CD8-positive, alpha-beta memory T cell (primary cell): Measurements from ENCODE around the gene METTL1. TPM values are rescaled to one million over a fixed set of nuclear protein-coding genes. Genes with fewer than 3 reads are reported as not detected.

Experiments used
- CTCF ChIA-PET: fragments of 350-600 bp; sonication (Branson Sonifier 250); formaldehyde crosslinking; loops from one replicate; lab custom pipeline; 2021; ENCODE audit warnings: antibody characterized with exemption; lab: Charles Lee
- POLR2A ChIA-PET: fragments of 350-600 bp; sonication (Branson Sonifier 250); formaldehyde crosslinking; loops from one replicate; lab custom pipeline; 2021; ENCODE audit warnings: antibody characterized with exemption; lab: Charles Lee
- DNase-seq, 5 donors: peaks; one replicate each; pipeline versions ENCODE4 v3.0.0 to v3.0.0-alpha.2; 2020 to 2022; ENCODE audit warnings: mixed read lengths in 1 of 5
- H3K27ac ChIP-seq: one replicate; pipeline ENCODE4 v1.7.0; 2013; ENCODE audit warnings: low read depth, mild to moderate bottlenecking, low read length, moderate library complexity
- H3K27me3 ChIP-seq: 2 replicates; pipeline ENCODE4 v1.7.0; 2013; ENCODE audit warnings: low read length, mild to moderate bottlenecking; ENCODE audit not compliant: insufficient read depth, poor library complexity, severe bottlenecking
- H3K36me3 ChIP-seq: 2 replicates; pipeline ENCODE4 v1.7.0; 2013; ENCODE audit warnings: mild to moderate bottlenecking, low read length, moderate library complexity; ENCODE audit not compliant: insufficient read depth
- H3K4me1 ChIP-seq: 2 replicates; pipeline ENCODE4 v1.7.0; 2013; ENCODE audit warnings: mild to moderate bottlenecking, low read length, moderate library complexity; ENCODE audit not compliant: insufficient read depth
- H3K4me3 ChIP-seq: 2 replicates; pipeline ENCODE4 v1.7.0; 2013; ENCODE audit warnings: mild to moderate bottlenecking, low read length
- H3K9me3 ChIP-seq: 2 replicates; pipeline ENCODE4 v1.7.0; 2013; ENCODE audit warnings: mild to moderate bottlenecking, low read length
- H3K27ac Mint-ChIP-seq, 8 donors: one replicate each; pipeline ENCODE4 v1.8.0; 2020 to 2021; ENCODE audit warnings: mixed read lengths in 8 of 8, mild to moderate bottlenecking in 6 of 8, inconsistent platforms in 3 of 8, moderate library complexity in 3 of 8
- H3K27me3 Mint-ChIP-seq, 2 donors: one replicate each; pipeline ENCODE4 v1.8.0; 2020 to 2021; ENCODE audit warnings: mixed read lengths in 2 of 2, mild to moderate bottlenecking in 1 of 2, moderate library complexity in 1 of 2
- H3K36me3 Mint-ChIP-seq, 3 donors: one replicate each; pipeline ENCODE4 v1.8.0; 2020 to 2021; ENCODE audit warnings: mixed read lengths in 3 of 3, inconsistent platforms in 1 of 3, mild to moderate bottlenecking in 1 of 3
- H3K4me1 Mint-ChIP-seq, 3 donors: one replicate each; pipeline ENCODE4 v1.8.0; 2020 to 2021; ENCODE audit warnings: mixed read lengths in 3 of 3, inconsistent platforms in 1 of 3, mild to moderate bottlenecking in 1 of 3
- H3K4me3 Mint-ChIP-seq, 7 donors: one replicate each; pipeline ENCODE4 v1.8.0; 2020 to 2021; ENCODE audit warnings: mixed read lengths in 7 of 7, mild to moderate bottlenecking in 6 of 7, moderate library complexity in 4 of 7, inconsistent platforms in 2 of 7
- H3K9me3 Mint-ChIP-seq, 5 donors: one replicate each; pipeline ENCODE4 v1.8.0; 2020 to 2022; ENCODE audit warnings: mixed read lengths in 5 of 5, mild to moderate bottlenecking in 3 of 5, moderate library complexity in 2 of 5, inconsistent platforms in 1 of 5
- polyA plus RNA-seq: library from polyadenylated mRNA; unstranded; fragments of 300-500 nt; fragmentation: Illumina TruSeq; gene quantifications from one replicate; pipeline ENCODE4 v1.2.3, GENCODE V29; 2021
- total RNA-seq, 2 experiments: library from RNA; stranded (reverse); gene quantifications; one replicate each; pipeline ENCODE4 v1.2.3, GENCODE V29; 2021

The METTL1 gene
- total and polyA plus RNA-seq, 3 experiments from 2014 or later: 18.6 to 74.2 (median 69.8) TPM

DNA sequence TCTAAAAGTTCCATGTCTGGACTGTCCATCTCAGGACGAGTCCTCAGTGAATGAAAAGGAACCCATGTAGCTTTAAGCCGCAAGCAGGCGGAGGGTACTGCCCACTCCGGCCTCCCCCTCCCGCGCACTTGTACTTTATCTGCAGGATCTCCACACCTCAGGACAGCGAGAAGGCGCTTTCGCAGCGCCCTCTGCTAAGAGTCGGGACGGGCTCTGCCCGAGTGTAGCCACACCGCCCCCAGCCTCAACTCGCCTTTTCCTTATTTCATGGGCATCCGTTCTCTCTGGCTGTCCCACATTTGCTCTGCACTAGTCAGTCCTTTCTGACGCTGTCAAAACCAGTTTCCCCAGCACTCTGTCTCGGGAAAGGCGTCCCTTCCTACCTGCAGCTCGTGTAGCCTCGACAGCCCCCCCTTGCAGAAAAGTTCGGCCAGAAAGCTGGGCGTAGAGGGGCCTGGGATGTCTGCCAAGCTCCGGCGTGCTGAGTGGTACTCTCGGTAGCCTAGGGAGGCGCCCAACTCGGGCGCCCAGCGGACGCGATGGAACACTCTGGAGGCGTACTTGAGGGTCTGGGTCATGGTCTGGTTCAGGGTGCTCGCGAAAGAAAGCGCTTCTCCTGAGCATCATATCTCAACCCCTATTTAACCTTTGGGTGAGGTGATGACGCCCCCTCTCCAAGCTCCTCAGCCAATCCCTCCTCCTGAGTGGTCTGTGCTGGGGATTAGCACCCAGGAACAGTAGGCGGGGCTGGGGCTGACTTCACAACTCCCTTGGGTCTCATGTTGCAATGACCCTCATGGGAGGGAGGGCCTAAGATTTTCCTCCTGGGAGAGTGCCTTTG is 5.2 kb downstream of the METTL1 start, which contains the start of gene CYP27B1:
TSS of gene CYP27B1 (minus strand) at position 615 of the 841 bp plus-strand sequence. CDS start at position 578, 37 bp downstream.
- ChIA-PET CTCF (interaction anchor here (2.4 to 4.8 kb wide), 3 partner anchors 11 to 15 kb away, joined by 8 to 37 read pairs (median 10); partner anchors contain the start of gene MARCHF9), POLR2A (interaction anchor here (0.5 to 1.8 kb wide), 2 partner anchors 12 to 50 kb away, joined by 11 to 12 read pairs; partner anchors contain the start of gene MARCHF9)
- Mint-ChIP-seq H3K36me3 (peaks cover 0 to 12% (median 10%) of the 10 kb centered on the region in 3 donors), H3K9me3 (peaks cover 0 to 6% (median 0%) of the 10 kb centered on the region in 5 donors), H3K27ac (peak within 1 kb of the TSS in 3 of 8 donors; percentile 13 to 86 (median 44)), H3K4me3 (peak within 1 kb of the TSS; percentile 83 to 90 (median 85)), H3K27me3 (peaks cover 30 to 33% of the 10 kb centered on the region in 2 donors), H3K4me1 (peaks cover 30 to 39% (median 32%) of the 10 kb centered on the region in 3 donors)
- H3K9me3 ChIP-seq: no peaks in the 10 kb centered on the region
- peaks cover 18% of the 10 kb centered on the region for H3K27me3 ChIP-seq
- H3K36me3 ChIP-seq: no peaks in the 10 kb centered on the region
- H3K4me3 ChIP-seq: peak within 1 kb of the TSS; percentile 70
- peaks cover 29% of the 10 kb centered on the region for H3K4me1 ChIP-seq
- no peak within 1 kb of the TSS for H3K27ac ChIP-seq
- no peak for DNase-seq

DNA sequence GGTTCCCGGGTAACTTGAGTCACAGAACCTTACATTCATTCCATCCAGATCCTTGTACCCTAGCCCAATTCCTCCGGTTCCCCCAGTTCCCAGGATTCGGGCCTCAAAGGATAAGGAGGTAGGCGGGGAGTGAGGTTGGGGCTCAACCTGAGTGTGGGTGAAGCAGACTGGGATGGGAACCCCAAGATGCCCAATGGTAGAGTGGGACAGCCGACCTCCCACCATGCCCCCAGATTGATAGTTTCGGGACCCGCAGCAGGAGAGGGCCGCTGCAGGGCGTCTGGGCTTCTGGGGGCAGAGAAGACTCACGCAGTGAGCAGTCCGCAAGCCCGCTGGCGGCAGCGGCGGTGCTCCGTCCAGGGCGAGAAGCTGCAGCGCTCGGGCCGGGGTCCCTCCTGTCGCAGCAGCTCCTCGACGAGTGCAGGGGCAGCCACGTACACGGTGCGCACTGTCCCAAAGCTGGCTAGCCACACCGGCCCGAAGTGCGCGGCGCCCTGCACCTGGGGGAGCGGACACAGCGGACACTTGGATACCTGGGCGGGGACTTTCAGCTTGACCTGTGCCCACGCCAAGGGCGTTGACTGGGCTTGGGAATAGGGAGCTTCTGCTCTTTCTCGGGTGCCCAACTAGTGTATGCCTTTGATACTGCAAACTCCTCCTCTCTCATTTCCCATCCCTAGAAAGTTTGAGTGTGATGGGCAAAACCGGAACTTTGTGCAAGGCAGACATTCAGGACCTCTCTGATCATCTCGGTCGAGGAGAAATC is 6.0 kb downstream of the METTL1 start:
- Mint-ChIP-seq H3K36me3 (peaks cover 0 to 14% (median 10%) of the 10 kb centered on the region in 3 donors), H3K4me1 (peaks cover 24 to 31% (median 24%) of the 10 kb centered on the region in 3 donors), H3K4me3 (peak overlapping the region; percentile 83 to 90 (median 85)), H3K27me3 (peaks cover 30 to 33% of the 10 kb centered on the region in 2 donors), H3K27ac (peak overlapping the region in 4 of 8 donors; percentile 13 to 86 (median 57)), H3K9me3 (peaks cover 0 to 6% (median 0%) of the 10 kb centered on the region in 5 donors)
- no peaks in the 10 kb centered on the region for H3K9me3 ChIP-seq
- ChIA-PET POLR2A (interaction anchor here (0.5 to 1.8 kb wide), 2 partner anchors 11 to 50 kb away, joined by 11 to 12 read pairs; partner anchors contain the start of gene MARCHF9), CTCF (interaction anchor here (1.3 to 4.8 kb wide), 4 partner anchors 10 to 138 kb away, joined by 5 to 37 read pairs (median 9); partner anchors contain the start of gene MARCHF9)
- peaks cover under 1% of the 10 kb centered on the region for H3K36me3 ChIP-seq
- H3K27ac ChIP-seq: no peak overlapping the region
- H3K4me1 ChIP-seq: peaks cover 24% of the 10 kb centered on the region
- peak overlapping the region; percentile 70 for H3K4me3 ChIP-seq
- DNase-seq: no peak
- peaks cover 18% of the 10 kb centered on the region for H3K27me3 ChIP-seq

DNA sequence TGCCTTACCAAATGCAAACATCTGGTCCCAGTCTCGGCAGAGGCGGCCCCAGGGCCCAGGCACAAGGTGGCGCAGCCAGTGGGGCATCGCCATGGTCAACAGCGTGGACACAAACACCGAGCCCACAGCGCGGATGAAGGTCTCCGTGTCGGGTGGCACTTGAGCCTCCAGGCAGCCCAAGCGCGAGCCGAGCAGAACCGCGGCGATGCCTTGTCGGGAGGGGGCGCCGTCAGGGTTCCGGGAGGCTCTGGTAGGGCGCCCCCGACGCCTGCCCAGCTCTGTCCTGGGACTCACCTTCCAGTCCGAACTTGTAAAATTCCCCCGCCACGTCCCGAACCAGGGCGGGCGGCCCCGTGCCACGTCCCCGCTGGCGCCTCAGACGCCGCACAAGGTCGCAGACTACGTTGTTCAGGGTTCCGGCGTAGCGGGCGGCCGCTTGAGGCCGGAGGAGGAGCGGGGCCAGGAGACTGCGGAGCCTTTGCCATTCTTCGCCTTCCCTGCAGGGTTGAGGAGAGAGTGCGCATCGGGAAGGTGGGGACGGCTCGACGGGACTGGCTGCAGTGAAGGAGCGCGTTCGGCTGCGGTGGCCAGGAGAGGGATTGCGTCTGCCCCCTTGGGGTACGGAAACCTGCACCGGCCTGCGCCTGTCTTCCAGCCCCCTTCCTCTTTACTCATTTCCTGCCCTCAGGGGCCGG is 6.8 kb downstream of the METTL1 start:
- POLR2A ChIA-PET: no interaction called here
- no peak overlapping the region for H3K27ac ChIP-seq
- H3K9me3 Mint-ChIP-seq: peaks cover 0 to 6% (median 0%) of the 10 kb centered on the region in 5 donors

DNA sequence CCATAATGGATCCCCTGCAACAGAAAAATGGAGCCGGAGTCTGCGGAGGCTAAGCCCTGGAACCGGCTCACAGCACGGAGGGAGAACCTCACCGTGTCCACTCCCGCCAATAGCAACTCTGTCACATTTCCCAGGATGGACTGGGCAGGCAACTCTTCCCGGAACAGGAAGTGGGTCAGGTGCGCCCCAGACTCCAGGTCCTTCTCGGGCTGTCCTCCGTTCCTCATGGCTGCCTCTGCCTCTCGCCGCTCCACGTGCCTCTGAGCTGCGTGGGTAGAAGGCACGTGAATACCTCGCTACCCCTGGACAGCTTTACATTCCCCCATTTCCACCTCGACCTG is 7.3 kb downstream of the METTL1 start:
- ChIA-PET POLR2A (no interaction called here), CTCF (interaction anchor here (0.8 to 4.8 kb wide), 9 partner anchors 8 to 140 kb away, joined by 3 to 37 read pairs (median 4); partner anchors contain the start of genes MARCHF9 and TSFM)
- peaks cover 4% of the 10 kb centered on the region for H3K36me3 ChIP-seq
- peaks cover 0 to 6% (median 0%) of the 10 kb centered on the region in 5 donors for H3K9me3 Mint-ChIP-seq
- H3K27ac ChIP-seq: no peak overlapping the region
- peak overlapping the region; percentile 70 for H3K4me3 ChIP-seq
- peak overlapping the region in 1 of 8 donors; percentile 3 for H3K27ac Mint-ChIP-seq
- H3K36me3 Mint-ChIP-seq: peaks cover under 1 to 16% (median 6%) of the 10 kb centered on the region in 3 donors
- peaks cover 24 to 36% (median 26%) of the 10 kb centered on the region in 3 donors for H3K4me1 Mint-ChIP-seq
- no peak for DNase-seq
- H3K27me3 ChIP-seq: peaks cover 18% of the 10 kb centered on the region
- peak overlapping the region; percentile 83 to 90 (median 85) for H3K4me3 Mint-ChIP-seq
- no peaks in the 10 kb centered on the region for H3K9me3 ChIP-seq
- peaks cover 30 to 33% of the 10 kb centered on the region in 2 donors for H3K27me3 Mint-ChIP-seq
- H3K4me1 ChIP-seq: peaks cover 24% of the 10 kb centered on the region

More for the DNA sequence above, 6.8 kb downstream of the METTL1 start:
- H3K4me3 Mint-ChIP-seq: peak overlapping the region; percentile 83 to 90 (median 85)
- peak overlapping the region in 4 of 8 donors; percentile 29 to 95 (median 82) for H3K27ac Mint-ChIP-seq
- CTCF ChIA-PET: interaction anchor here (0.8 to 4.8 kb wide), 9 partner anchors 9 to 139 kb away, joined by 3 to 37 read pairs (median 4); partner anchors contain the start of genes MARCHF9 and TSFM
- peaks cover 19 to 30% (median 21%) of the 10 kb centered on the region in 3 donors for H3K4me1 Mint-ChIP-seq
- H3K4me1 ChIP-seq: peaks cover 24% of the 10 kb centered on the region
- H3K9me3 ChIP-seq: no peaks in the 10 kb centered on the region
- peak overlapping the region; percentile 70 for H3K4me3 ChIP-seq
- peak in 4 of 5 donors; percentile 32 to 67 (median 41) for DNase-seq
- H3K36me3 ChIP-seq: peaks cover 4% of the 10 kb centered on the region
- peaks cover 18% of the 10 kb centered on the region for H3K27me3 ChIP-seq
- peaks cover 30 to 33% of the 10 kb centered on the region in 2 donors for H3K27me3 Mint-ChIP-seq
- H3K36me3 Mint-ChIP-seq: peaks cover 0 to 15% (median 10%) of the 10 kb centered on the region in 3 donors

DNA sequence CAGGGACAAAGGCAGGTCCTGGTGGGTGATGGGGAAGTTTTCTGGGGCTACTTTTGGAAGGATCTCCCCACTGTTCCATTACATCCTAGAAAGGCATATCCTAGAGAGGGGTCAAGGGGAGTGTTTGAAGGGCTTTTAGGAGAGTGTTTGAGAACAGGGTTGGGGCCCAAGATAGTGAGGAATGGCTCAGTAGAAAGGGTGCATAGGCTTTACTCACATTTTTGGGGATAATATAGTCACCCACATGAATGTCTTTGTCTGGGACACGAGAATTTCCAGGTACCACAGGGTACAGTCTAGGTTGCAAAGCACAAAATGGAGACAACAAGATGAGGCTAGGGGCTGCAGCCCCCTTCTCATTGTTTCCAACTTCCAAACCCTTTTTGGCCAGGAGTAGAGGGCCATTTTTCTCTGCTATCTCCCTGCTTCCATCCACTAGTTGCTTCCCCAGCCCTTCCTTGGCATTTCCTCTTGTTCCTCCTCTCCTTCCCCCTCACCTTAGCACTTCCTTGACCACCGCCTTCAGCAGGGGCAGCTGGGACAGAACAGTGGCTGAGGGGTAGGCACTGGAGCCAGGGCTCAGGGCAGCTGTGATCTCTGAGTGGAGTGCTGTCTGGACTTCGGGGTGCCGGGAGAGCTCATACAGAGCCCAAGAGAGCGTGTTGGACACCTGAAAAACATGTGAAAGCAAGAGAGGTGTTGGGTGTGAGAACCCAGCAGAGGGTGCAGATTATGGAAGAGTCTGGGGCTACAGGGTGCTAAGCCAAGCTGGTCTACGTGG is 7.8 kb downstream of the METTL1 start:
- H3K4me3 ChIP-seq: peak overlapping the region; percentile 70
- H3K27me3 ChIP-seq: peaks cover 18% of the 10 kb centered on the region
- Mint-ChIP-seq H3K4me3 (peak overlapping the region; percentile 83 to 90 (median 85)), H3K27me3 (peaks cover 30 to 33% of the 10 kb centered on the region in 2 donors), H3K36me3 (peaks cover 4 to 19% (median 6%) of the 10 kb centered on the region in 3 donors), H3K27ac (peak overlapping the region in 4 of 8 donors; percentile 18 to 77 (median 64)), H3K4me1 (peaks cover 29 to 41% (median 31%) of the 10 kb centered on the region in 3 donors), H3K9me3 (peaks cover 0 to 6% (median 0%) of the 10 kb centered on the region in 5 donors)
- H3K36me3 ChIP-seq: peaks cover 4% of the 10 kb centered on the region
- ChIA-PET CTCF (interaction anchor here (0.8 to 4.8 kb wide), 9 partner anchors 8 to 140 kb away, joined by 3 to 37 read pairs (median 4); partner anchors contain the start of genes MARCHF9 and TSFM), POLR2A (no interaction called here)
- DNase-seq: no peak
- H3K27ac ChIP-seq: no peak overlapping the region
- H3K9me3 ChIP-seq: no peaks in the 10 kb centered on the region
- H3K4me1 ChIP-seq: peaks cover 24% of the 10 kb centered on the region

DNA sequence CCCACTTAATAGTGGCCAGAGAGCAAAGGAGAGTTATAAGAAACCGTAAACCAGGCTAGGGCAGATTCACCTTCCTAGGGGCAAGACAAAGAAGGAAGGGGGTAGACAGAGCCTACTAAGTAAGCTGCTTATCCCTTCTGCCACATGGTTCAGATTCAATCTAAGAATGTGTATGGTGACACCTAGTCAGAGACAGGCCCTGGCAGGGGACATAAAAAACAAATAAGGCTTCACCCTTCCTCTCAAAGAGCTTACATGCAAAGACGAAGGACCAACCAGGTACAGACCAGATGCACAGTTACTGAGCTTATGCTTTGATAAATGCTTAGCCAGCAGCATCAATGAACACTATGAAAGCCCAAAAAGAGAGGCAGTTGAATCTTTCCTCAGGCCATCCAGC is 9.4 kb downstream of the METTL1 start:
- CTCF ChIA-PET: interaction anchor here (0.8 to 1.2 kb wide), 2 partner anchors 10 to 19 kb away, joined by 3 read pairs; partner anchors contain the start of genes EEF1AKMT3 and METTL1
- H3K36me3 Mint-ChIP-seq: peaks cover 1 to 26% (median 4%) of the 10 kb centered on the region in 3 donors
- peak overlapping the region in 2 of 7 donors; percentile 8 to 42 for H3K4me3 Mint-ChIP-seq
- Histone ChIP-seq H3K9me3 (no peaks in the 10 kb centered on the region), H3K27ac (no peak overlapping the region), H3K4me3 (no peak overlapping the region), H3K36me3 (peaks cover 15% of the 10 kb centered on the region), H3K4me1 (peaks cover 24% of the 10 kb centered on the region), H3K27me3 (peaks cover 18% of the 10 kb centered on the region)
- H3K27ac Mint-ChIP-seq: no peak overlapping the region
- DNase-seq: no peak
- peaks cover 0 to 6% (median 0%) of the 10 kb centered on the region in 5 donors for H3K9me3 Mint-ChIP-seq
- H3K4me1 Mint-ChIP-seq: peaks cover 30 to 46% (median 33%) of the 10 kb centered on the region in 3 donors
- POLR2A ChIA-PET: no interaction called here
- H3K27me3 Mint-ChIP-seq: peaks cover 29 to 33% of the 10 kb centered on the region in 2 donors
